ENCODE measurements around the gene ADGRD2.

ADGRD2 gene

GRCh38 chr9:124479947-124480620 is 29.8 kb downstream of the ADGRD2 start:
- no peak for DNase-seq

- DNase-seq: no peak
Measured at GRCh38 chr9:124480621-124480981, 30.4 kb downstream of the ADGRD2 start.

- DNase-seq: no peak
Measured at GRCh38 chr9:124481115-124481514, 30.9 kb downstream of the ADGRD2 start.

- no peak for DNase-seq
Measured at GRCh38 chr9:124482431-124483031, 32.3 kb downstream of the ADGRD2 start.

- DNase-seq: no peak
Measured at GRCh38 chr9:124483481-124483880, 33.2 kb downstream of the ADGRD2 start.

GRCh38 chr9:124485201-124485600 is 35.0 kb downstream of the ADGRD2 start:
- DNase-seq: no peak

- DNase-seq: no peak
Measured at GRCh38 chr9:124485936-124486335, 35.7 kb downstream of the ADGRD2 start.

GRCh38 chr9:124486778-124487259 is 36.6 kb downstream of the ADGRD2 start:
- no peak for DNase-seq

- no peak for DNase-seq
Measured at GRCh38 chr9:124487260-124488182, 37.3 kb downstream of the ADGRD2 start.

- DNase-seq: no peak
Measured at GRCh38 chr9:124488641-124489210, 38.5 kb downstream of the ADGRD2 start.

GRCh38 chr9:124489222-124489621 is 39.0 kb downstream of the ADGRD2 start:
- DNase-seq: no peak

- DNase-seq: no peak
Measured at GRCh38 chr9:124490004-124490403, 39.8 kb downstream of the ADGRD2 start.

GRCh38 chr9:124491049-124491975 is 41.1 kb downstream of the ADGRD2 start:
- DNase-seq: no peak

GRCh38 chr9:124492818-124493217 is 42.6 kb downstream of the ADGRD2 start:
- no peak for DNase-seq

GRCh38 chr9:124493218-124493617 is 43.0 kb downstream of the ADGRD2 start:
- no peak for DNase-seq

- no peak for DNase-seq
Measured at GRCh38 chr9:124493794-124494479, 43.7 kb downstream of the ADGRD2 start.

GRCh38 chr9:124495126-124496074 is 45.1 kb downstream of the ADGRD2 start:
- DNase-seq: no peak

GRCh38 chr9:124496075-124496449 is 45.8 kb downstream of the ADGRD2 start:
- no peak for DNase-seq

- DNase-seq: no peak
Measured at GRCh38 chr9:124496463-124496862, 46.2 kb downstream of the ADGRD2 start.

GRCh38 chr9:124497441-124497840 is 47.2 kb downstream of the ADGRD2 start:
- DNase-seq: no peak
